ENCODE data around the gene CAMK2B.

The CAMK2B gene

DNA sequence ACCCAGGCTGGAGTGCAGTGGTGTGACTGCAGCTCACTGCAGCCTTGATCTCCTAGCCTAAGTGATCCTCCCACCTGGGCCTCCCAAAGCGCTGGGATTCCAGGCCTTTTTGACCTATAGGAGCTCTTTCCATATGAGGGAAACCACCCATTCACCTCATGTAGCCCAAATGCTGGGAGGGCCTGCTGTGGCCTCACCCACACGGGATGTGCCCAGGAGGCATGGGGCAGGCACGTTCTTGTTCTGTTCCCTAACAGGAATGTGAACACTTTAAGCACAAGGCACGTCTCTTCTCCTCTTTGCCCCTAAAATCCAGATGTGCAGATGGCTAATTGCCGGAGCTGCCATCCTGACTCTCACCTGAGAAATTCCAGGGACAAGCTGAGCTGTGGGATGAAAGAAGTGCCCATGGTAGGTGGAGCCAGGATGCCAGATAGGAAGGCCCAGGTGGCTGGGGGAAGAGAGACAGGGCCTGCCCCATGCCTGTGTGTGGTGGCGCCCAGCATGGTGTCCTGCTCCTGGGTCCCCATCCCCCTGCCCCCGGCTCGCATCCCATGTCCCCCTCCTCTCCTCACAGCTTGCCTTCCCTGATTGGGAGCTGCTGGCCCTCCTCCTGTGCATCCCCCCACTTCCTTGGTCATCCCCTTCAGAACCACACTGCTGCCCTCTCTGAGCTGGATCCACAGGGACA lies 17.3 kb downstream of the CAMK2B start:
- no peak for ATAC-seq

DNA sequence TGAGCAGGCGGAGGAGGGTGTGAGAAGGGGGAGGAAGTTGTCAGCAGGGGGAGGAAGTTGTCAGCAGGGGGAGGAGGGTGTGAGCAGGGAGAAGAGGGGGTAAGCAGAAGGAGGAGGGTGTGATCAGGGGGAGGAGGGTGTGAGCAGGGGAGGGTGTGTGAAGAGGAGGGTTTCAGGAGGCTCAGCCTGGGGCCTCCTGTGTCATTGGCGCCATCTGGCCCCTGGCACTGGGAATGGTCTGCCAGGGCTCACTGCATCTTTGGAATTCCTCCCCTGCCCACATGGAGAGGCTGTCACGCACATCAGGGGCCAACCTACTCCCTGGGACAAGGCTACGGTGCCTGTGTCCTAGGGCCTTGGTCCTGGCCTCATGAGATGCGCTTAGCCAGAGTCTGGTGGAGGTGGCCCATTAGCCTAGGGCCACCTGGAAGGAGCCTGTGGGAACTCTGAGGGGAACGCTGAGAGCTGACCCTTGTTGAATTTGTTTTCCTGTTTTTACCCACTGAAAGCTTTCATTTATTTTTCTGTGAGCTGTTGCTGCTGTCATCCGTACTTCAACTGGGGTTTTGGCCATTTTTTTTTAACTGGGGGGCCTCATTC lies 18.0 kb downstream of the CAMK2B start:
- ATAC-seq, result no peak

DNA sequence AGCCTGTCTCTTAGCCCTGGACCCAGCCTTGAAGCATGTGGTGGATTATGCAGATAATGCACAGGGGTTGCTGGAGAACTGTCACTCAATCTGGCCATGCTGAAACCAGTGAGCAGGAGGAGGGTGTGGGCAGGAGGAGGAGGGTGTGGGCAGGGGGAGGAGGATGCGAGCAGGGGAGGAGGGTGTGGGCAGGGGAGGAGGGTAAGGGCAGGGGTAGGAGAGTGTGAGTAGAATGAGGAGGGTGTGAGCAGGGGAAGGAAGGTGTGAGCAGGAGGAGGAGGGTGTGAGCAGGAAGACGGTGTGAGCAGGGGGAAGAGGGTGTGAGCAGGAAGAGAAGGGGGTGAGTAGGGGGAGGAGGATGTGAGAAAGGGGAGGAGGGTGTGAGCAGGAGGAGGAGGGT lies 18.8 kb downstream of the CAMK2B start:
- ATAC-seq, result no peak

DNA sequence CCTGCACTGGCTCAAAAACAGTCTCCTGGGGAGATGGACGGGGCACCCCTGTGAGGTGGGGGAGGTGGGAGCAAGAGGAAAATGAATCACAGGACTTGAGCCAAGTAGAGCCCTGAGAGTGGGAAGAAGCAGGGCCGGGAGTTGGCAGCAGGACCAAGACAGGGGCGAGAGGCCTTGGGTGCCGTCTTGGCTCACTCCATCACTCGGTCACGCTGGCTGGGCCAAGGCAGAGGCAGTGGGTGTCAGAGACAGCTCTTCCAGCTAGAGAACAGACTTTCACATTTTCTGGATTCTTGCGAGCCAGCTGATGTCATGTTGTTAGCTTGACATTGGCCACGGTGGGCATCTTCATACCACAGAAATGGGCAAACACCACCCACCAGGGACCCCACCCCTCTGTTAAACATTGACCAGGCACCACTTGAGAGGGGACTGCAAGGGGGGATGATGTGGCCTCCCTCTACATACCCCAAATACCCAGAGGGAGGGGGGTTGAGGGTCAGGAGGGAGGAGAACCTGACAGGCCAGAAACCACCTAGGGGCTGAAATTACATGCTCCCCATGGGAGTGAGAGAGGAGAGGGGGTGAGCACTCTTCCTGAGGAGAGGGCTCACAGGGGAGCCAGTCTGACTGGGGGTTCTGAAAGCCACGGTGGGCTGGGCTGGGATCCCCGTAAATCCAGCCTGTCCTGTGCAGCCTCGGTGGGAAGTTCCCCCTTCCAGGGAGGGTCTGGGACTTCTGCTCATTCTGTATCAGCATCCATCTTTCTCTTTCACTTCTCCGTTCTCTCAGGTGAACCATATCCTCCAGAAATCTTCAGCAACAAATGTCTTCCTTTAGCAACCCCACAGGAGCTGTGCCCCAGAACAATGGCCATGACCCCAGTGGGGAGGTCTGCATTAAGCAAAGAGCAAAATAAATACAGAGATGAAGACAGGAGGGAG lies 19.6 kb downstream of the CAMK2B start:
- no peak for ATAC-seq

DNA sequence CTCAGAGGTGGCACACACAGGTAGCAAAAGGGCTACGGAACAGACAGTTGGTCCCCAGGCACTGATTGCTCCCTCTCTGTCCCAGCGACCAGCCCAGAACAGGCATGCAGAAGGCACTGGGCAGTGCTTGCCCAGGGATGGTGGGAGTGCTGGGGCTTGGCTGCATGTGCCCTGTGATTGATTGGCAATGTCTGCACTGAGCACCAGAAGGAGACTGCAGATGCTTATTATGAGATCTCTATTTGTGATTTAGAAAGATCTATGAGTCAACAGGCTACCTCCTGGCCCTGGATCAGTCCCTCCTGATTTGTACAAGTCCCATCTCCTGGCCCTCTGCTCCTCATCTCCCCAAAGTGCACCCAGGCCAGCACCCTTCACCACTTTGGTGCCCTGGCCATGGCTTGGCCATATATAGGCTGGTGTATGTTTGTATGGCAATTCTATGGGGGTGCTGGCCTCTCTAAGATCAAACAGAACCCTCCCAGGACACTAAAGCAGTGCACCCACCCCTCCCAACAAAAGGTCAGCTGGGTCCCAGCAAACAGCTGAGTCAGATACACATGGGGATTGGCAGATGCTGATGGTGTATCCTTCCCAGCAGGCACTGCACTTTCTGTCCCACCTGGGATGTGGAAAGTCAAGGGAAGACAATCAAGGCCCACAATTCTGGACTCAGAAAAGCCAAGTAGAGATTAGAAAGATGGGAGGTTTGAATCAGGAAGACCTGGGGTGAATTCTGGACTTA lies 30.9 kb downstream of the CAMK2B start:
- no peak for ATAC-seq

DNA sequence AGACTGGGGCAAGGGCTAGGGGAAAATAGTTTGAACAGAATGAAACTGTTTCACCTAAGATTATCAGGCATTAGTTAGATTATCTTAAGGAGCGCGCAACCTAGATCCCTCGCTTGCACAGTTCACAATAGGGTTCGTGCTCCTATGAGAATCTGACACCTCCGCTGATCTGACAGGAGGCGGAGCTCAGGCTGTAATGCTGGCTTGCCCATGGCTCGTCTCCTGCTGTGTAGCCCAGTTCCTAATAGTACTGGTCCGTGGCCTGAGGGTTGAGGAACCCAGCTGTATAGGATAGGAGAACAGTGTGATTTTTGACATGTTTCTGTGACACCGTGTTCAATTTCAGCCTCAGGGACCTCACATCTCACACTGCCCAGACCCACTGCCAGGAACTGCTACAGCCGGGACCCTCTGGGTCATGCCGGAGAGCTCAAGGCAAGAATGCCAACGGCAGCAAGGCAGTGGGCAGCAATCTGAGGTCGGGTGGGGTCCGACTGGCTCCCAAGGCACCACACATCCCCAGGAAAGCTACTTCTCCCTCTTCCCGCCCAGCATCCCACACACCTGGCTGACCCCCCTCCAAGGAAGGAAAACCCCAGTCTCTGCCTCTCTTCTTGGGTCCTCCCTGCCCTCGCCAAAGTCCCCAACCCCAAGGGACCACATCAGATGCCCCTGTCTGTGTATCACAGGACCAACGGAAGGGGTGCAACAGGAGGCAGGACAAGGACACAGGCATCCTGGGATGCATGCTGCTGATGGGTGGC lies 31.7 kb downstream of the CAMK2B start:
- no peak for ATAC-seq

DNA sequence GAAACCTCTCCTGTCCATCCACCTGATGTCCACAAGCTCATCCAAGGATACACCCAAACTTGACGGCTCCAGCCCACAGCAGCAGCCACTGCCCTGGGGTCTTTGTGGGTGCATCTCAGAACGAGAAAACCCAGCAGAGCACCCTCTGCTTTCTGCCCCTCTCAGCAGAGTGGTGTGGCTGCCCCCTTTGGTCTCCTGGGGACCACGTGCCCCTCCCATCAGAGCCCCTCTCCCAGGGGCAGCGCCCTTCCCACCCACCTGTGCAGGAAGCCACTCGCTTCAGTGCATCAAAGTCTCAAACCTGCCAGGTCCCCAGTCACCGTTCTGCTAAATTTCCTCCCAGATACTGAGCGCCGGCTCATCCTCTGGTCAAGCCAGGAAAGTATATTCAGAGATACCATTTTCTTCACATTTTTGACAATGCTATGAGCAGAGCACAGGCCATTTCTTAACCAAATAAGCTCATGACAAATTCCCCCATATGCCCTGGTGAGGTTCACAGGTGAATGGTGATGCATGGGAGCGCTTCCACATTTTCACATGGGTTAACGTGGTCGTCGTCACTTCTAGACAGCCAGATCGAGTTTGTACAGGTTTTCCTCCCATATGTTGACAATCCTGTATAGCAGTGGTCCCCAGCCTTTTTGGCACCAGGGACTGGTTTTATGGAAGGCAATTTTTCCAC lies 32.4 kb downstream of the CAMK2B start:
- ATAC-seq, result no peak

DNA sequence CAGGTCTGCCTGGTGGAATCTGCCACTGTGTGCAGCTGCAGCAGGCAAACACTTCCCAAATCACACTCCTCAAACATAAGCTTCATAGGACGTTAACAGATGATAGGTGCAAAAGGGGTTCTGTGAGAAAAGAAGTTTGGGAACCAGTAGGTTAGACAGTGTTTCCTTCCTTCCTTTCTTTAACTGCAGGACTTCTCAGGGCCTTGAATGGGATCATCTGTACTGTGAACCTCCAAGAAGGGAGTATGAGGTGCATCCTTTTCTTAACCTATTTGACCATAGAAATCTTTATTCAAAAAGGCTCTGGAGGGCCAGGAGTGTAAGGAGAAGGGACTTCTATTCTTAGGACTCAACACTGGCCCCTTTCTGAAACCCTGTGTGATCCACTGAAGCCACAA lies 33.0 kb downstream of the CAMK2B start:
- no peak for ATAC-seq

DNA sequence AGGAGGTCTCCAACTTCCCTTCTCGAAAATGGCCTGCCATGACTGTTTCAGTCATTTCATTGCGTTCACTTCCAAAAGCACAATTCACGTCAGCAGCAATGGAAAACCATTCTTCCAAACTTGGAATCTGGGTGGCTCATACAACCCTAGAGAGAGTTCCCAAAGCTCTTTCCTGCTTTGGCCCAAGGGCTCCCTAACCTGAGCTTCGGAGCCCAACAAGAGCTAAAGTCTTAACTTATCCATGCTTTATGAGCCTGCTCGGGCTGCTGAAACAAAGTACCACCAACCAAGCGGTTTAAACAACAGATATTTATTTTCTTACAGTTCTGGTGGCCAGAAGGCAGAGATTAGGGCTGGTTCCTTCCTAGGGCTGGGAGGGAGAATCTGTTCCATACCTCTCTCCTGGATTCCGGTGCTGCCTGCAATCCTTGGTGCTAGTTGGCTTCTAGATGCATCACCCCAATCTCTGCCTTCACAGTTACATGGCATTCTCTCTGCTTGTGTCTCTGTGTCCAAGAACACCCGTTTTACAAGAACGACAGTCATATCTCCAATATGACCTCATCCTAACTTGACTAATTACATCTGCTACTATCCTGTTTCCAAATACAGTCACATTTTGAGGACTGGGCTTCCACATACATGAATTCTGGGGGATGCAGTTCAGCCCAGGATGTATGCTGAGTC lies 33.5 kb downstream of the CAMK2B start:
- no peak for ATAC-seq

DNA sequence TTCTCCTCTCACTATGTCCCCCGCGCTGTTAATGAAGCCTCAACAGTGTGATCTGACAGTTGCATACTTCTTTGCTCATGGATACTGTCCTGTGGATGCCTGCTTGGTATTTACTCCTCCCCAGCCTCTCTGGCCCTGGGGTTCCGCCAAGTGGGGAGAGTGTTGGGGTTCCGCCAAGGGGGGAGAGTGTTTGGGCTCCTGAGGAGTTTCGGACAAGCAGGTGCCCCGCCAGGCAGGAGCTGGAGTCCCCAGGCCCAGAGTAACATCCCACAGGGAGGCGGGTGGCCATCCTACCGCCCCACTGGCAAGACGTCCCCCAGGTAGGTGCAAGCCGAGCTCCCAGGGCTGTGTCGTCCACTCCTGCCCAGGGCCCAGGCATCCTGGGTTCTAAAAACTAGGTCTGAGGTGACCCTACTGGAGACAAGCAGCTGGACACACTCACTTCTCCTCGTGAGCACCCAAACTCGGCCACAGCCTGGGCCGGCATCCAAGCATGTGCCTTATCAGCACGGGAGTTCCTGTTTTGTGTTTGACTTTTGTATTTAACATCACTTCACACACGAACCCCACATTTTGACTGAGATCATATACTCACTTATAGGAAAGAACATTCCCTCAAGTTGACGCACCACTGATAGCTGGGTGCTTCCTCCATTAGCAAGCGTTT lies 34.2 kb downstream of the CAMK2B start:
- no peak for ATAC-seq

DNA sequence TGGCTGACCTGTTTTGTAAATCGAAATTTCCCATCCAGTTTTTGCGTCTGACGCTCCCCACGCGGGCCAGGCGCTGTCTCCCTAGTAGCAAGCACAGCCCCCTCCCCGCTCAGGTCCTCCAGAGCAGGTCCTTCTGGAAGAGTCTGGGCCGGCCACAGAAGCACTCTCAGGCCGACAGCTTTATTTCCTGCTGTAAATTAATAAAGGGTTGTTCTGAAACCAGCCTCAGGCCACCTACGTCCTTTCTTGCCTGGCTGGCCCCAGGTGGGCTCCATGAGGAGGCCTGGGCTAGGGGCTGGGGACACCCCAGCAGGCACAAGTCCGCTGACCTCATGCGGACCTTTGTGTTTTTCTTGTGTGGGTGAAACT lies 35.2 kb downstream of the CAMK2B start:
- ATAC-seq, result no peak

DNA sequence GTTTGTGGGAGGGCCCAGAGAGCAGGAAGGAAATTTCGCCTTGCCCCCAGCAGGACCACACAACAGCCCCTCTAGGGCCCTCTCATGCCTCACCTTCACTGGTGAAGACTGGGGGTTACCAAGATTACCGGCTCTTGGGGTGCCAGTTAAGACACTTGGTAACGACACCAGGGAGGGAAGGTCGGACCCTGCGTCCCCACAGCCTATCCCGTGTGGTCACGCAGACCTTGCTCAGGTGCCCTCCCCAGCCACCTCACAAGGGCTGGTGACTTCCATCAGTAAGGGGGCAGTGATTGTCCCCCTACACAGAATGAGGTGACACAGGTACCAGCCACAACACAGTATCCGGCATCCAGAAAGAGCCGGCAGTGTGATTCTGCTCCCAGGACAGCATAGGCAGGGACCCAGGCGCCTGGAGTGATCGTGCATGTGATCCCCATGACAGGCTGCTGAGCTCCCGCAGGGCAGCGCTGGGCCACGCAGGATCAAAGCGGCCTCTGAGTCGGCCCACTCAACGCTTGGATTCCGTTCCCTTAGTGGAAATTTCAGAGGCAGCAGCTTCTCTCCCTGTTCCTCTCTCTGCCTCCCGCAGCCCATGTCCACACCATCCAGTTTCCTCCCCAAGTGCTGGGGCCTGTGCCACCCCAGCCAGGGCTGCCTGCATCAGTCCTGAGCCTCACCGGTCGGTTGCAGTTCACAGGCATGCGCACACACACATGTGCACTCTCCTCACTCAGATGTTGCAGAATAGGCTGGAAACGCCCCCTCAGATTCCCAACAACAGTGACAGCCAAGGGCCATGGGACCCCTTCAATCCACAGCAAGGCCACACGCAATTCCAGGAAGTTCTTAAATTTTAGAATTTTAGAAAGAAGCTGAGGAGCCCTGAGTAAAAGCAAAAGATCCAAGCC lies 35.8 kb downstream of the CAMK2B start:
- ATAC-seq, result no peak

DNA sequence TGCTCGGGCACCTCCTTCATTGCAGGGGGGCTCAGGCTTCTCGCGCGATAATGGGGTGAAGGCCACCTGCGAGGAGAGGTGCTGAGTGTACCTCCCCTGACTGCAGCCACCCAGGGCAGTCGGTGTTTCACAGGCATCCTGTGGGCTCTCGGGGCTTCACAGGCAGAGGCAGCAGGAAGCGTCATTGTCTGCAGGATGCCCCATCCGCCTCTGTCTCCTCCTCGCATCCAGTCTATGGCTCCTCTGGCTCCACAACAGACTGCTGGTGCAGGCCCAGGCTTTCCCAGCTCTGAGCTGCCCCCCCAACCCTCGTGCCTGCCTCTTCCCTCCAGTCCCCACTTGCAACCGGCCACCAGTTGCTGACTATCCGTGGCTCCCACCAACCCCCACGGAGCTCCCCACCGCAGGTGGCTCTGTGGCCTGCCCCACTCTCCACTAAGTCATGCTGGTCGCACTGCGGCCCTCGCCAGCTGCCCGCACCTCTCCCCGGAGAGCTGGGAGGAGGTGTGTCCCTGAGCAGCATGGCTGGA lies 36.5 kb downstream of the CAMK2B start:
- ATAC-seq, result no peak

DNA sequence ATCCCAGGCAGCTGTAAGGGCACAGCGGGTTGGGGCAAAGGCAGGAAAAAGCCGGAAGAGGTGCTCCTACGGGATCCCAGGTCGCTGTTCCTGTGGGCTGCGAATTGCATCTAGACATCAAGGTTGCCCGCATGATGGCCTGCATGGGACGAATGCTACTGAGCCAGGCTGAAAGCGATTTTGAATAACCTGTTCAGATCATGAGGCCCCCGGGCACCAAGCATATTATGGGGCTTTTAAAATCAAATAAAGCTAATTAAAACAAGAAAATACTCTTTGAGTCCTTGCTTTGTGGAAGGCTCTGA lies 37.1 kb downstream of the CAMK2B start:
- ATAC-seq, result no peak

DNA sequence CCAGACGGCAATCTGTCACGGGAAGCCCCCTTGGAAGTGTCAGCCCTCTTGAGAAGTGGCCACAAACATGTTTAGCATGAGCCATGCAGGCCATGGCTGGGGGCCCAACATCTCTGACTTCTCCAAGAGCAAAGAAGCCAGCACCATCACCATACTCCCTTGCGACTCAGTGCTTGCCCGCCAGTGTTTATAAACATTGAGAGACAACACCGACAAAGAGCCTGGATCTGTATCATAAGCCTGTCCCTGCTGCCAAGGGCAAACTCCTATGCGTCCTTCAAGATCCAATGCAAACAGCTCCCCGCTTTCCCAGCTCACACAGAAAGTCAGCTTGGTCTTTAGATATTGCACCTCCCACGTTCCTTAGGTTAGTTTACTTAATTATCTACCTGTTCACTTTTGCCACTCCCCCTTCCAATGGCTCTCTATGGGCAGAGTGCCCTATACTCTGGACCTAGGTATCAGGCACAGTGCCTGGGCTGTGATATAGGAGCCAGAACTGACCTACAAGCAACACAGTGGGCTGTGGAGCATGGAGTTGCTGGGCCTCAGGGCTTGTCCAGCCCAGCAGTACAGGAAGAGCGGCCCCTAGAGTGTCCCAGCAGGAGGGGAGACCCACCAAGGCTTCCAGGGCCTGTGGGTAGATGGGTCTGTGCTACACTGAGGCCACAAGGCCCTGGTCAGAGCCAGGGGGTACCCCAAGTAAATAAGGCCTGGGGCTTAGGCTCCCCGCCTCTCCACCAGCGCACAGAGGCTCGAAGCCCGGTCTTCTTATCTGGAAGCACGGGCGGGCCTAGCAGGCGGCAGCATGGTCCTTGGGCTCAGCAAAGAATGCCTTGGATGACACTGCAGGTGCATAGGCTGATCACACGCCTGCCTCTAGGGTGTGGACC lies 37.7 kb downstream of the CAMK2B start:
- no peak for ATAC-seq

DNA sequence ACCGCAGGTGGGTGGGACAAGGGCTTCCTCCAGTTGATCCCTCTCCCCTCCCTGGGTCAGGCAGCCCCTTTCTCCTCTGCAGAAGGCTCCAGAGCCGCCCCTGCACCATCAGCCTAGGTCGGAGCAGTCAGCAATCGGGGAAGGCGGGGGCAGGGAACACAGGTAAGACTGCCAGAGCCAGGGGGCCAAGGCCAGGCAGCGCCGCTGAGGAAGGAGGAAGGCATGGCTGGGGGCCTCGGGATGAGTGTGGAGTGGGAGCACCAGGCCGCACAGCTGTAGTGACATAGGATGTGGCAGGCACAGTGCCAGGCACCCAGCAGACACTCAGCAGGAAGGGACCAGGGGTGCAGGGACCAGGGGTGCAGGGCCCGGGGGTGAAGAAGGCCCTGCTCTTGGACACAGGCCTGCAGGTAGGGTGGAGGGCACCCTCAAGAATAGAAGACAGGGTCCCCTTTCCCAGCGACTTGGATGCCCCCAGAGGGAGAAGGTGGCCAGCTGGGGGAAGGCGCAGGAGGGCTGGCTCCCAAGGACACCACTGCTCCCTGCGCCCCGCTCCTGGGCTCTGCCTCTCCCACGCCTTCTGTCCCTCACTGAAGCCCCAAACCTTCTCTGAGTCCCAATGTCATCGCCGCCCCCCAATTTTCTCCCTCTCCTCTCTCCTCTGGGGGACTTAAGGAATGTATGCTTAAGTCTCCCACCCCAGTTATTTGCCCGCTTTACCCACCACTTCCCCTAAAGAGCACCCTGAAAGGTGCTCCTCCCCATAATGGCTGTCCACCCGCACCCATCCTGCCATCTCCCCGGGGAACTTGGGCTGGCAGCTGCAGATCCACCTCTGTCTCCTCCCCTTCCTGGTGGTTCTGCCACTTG lies 38.5 kb downstream of the CAMK2B start:
- ATAC-seq, result no peak

DNA sequence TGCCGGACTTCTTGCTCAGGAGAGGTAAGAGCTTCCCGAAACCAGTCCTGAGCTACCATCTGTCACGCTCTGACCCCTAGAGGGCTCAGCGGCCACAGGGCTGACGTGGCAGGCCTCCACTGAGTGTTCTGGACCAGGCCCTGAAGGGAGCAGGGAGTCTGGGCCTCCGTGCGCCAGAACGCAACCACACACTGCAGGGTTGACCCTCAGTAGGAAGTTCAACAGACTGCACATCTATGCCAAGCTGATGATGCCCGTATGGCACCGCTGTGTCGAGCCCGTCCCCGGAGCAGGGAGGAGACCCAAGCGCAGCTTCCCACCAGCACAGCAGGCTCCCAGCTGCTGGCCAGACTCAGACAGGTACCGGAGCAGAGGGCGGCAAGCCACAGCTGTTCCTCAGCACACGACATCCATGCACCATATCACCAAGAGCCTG lies 39.2 kb downstream of the CAMK2B start:
- ATAC-seq, result no peak
